GM18951 (cell line): ENCODE measurements around the gene CDKN2B-AS1.

Experiments
- POLR2A ChIP-seq: IDR thresholded peaks from 4 replicates; pipeline ENCODE4 v1.6.1; 2011; ENCODE audit warnings: mild to moderate bottlenecking; ENCODE audit not compliant: insufficient read length, insufficient read depth; ENCODE audit errors: extremely low read depth
- in situ Hi-C: fragments of 300-500 bp; cut with MboI; formaldehyde crosslinking; loops from one replicate; pipeline ENCODE4 v1.12.0; 2022; ENCODE audit warnings: low sequenced_read_pairs, mixed read lengths, inconsistent platforms; ENCODE audit not compliant: unreplicated experiment

CDKN2B-AS1 gene

GRCh38 chr9:22033012-22033630 lies 38.5 kb downstream of the CDKN2B-AS1 start:
- in situ Hi-C loops, result no loop called here
- no peak for TF ChIP-seq POLR2A

GRCh38 chr9:22035591-22036011 lies 41.0 kb downstream of the CDKN2B-AS1 start:
- in situ Hi-C loops, result no loop called here

DNA sequence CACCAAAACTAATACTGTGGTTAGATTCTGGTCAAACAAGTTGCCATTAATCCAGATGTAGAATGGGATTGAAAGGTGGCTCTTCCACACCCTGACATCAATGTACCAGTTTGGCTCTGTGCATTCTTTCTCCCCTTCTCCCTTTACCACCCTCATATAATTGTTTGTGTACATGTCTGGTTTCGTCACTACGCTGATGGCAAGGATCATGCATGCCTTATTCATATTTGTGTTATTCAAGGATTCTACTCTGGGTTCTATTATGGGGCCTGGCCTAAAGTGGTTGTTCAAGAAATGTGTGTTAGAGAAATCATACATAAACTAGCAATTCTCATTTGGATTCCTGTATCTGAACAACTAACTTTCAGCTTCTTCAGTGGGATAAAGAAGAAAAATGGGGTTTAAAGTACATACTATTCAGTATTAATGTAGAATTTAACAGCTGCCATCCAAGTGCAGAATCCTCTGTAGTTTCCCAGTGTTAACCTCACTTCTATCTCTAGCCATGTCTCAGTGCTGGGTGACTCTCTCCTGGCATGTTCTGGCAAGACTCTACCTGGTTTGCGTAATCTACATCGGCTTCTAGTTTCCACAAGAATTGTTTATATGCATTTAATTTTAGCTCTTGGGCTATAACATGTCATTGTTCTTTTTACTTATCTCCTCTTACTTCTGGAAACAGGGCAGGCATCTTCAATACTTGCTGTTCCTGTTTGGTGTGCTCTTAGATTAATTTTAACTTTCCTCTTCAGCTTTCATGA lies 42.5 kb downstream of the CDKN2B-AS1 start:
- no peak for TF ChIP-seq POLR2A
- in situ Hi-C loops, result no loop called here

More at GRCh38 chr9:22035591-22036011, 41.0 kb downstream of the CDKN2B-AS1 start:
- no peak for TF ChIP-seq POLR2A

- TF ChIP-seq POLR2A, result no peak
- in situ Hi-C loops, result no loop called here
Measured at GRCh38 chr9:22037954-22038690, 43.5 kb downstream of the CDKN2B-AS1 start.

GRCh38 chr9:22039258-22039657 lies 44.7 kb downstream of the CDKN2B-AS1 start:
- no peak for TF ChIP-seq POLR2A
- in situ Hi-C loops, result no loop called here

DNA sequence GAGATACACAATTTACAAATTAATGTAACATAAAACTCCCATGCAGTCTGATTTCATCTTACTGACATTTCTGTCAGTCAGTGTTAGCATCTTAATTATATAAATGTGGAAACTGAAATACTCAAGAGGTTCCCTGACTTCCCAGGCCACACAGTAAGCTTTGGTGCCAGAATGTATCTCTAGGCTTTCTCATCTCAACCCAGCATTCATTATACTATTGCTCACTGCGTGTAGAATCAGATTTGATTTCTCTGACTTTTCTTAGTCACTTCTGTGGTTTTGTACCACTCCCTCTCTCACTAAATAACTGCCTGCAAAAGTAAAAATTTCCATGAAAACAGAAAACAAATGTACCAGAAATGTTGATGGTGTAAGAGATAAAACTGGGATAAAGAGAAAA lies 46.2 kb downstream of the CDKN2B-AS1 start:
- in situ Hi-C loops, result no loop called here

DNA sequence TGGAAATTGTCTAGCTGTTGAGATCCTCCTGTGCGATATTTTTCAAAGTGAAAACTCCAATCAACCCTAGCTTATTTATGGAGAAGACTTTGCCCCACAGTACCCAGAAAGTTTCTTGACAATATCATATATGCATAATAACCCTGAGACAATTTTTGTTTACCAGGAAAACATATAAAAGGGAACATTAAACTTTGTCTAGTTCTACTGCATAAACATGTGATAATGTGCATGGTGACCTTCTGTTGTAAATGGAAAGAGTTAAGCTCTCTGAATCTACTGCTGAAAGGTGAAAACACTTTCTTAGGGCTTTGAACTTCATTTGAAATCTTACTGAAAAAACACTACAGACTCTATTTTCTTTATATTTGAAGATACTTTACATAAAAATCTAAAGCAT lies 46.8 kb downstream of the CDKN2B-AS1 start:
- no peak for TF ChIP-seq POLR2A
- in situ Hi-C loops, result no loop called here

More for the DNA sequence above, 46.2 kb downstream of the CDKN2B-AS1 start:
- no peak for TF ChIP-seq POLR2A

DNA sequence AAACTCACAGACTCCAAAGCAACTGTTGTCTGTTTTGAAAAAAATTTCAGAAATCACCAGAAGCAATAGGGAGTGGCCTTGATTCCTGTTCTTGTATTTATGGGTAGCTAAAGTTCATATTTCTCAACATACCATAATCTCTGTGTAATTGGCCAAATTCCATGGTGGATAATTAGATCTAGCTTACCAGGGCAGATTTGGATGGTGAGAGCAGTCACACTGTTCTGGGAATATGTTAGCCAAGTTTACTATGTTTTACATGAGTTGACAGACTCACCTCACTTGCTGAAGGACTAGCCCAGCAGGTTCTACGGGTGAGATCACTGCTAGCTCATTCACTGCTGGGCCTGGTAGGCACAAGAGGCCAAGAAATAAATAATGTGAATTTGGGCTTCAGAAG lies 47.2 kb downstream of the CDKN2B-AS1 start:
- in situ Hi-C loops, result no loop called here
- TF ChIP-seq POLR2A, result no peak

DNA sequence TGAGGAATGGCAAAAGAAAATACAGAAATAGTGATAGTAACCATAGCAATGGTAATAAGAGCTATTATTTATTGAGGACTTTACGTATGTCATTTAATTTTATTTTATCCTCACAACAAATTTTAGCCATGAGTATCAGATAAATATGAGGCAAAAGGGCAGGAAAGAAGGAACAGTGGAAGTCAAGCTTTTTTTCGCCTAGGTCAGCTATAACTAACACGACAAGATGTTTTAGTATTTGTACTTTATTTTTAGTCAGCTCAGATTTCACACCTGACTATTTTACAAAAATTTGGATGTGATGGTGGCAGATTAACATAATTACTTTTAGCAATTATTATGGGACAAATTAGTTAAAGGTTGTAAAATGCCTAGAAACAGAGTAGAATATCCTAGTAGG lies 49.3 kb downstream of the CDKN2B-AS1 start:
- TF ChIP-seq POLR2A, result no peak
- in situ Hi-C loops, result no loop called here

DNA sequence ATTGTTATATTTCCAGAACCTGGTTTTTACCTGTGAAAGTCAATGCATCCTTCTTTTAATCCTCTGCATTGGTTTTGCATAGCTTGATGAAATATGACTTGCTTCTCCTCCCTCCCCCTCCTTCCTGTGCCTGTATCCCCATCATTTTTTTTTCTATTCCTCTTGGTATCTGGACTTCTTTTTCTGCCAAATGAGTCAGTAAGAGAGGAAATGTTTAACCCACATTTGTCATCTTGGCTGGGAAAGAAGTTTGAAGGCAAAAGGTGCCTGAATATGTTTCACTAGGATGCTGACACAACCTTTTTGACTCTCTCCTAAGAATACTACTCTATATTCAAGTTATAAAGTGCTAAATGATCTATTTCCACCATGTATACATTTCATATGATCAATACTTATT lies 50.0 kb downstream of the CDKN2B-AS1 start:
- no peak for TF ChIP-seq POLR2A
- in situ Hi-C loops, result no loop called here

GRCh38 chr9:22045423-22045822 lies 50.8 kb downstream of the CDKN2B-AS1 start:
- TF ChIP-seq POLR2A, result no peak
- in situ Hi-C loops, result no loop called here

GRCh38 chr9:22046243-22046885 lies 51.8 kb downstream of the CDKN2B-AS1 start:
- in situ Hi-C loops, result no loop called here
- TF ChIP-seq POLR2A, result no peak

DNA sequence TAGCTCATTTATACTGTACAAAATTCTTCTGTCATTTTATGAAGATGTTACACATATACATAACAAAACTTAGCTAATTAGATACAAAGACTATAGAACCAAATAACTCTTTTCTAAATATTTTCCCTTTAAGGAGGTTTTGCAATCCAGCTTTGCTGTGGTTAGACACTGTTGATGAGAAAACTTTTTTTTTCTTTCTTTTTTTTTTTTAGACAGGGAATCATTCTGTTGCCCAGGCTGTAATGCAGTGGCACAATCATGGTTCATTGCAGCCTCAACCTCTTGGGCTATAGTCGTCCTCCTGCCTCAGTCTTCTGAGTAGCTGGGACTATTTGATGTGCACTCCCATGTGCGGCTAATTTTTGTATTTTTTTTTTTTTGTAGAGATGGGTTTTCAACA lies 53.0 kb downstream of the CDKN2B-AS1 start:
- in situ Hi-C loops, result no loop called here
- no peak for TF ChIP-seq POLR2A
